HG03159 (cell line): ENCODE data around the gene OR52E6.

Experiments used
- ATAC-seq: cut with Tn5 transposase; IDR thresholded peaks from one replicate; pipeline ENCODE4 v1.9.1; 2021; ENCODE audit warnings: mild to moderate bottlenecking, moderate library complexity; ENCODE audit not compliant: unreplicated experiment

Gene OR52E6

GRCh38 chr11:5841797-5842196 lies at the start of gene OR52E6:
OR52E6 (minus strand) TSS chr11:5841897; CDS start chr11:5841897, 0 bp downstream.
- no peak for ATAC-seq

GRCh38 chr11:5891216-5891800 lies 49.6 kb upstream of the OR52E6 start:
- ATAC-seq, result no peak

DNA sequence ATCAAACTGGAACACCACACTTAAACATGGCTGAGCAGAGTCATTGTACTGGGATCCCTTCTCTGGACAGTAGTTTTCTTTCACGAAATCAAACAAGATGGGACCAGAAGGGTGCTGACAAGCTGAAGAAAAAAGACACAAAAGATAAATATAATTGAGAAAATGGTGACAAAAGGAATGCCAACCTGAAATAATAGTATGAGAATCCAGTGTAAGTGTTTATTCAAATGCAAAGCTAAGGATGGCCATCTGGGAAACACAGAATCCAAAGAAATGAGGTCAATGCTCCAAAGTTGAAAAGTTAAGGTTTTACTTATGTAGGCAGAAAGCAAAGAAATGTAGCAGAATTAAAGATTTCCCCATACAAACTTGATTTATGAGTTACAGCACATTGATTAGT lies 46.0 kb upstream of the OR52E6 start:
- no peak for ATAC-seq

DNA sequence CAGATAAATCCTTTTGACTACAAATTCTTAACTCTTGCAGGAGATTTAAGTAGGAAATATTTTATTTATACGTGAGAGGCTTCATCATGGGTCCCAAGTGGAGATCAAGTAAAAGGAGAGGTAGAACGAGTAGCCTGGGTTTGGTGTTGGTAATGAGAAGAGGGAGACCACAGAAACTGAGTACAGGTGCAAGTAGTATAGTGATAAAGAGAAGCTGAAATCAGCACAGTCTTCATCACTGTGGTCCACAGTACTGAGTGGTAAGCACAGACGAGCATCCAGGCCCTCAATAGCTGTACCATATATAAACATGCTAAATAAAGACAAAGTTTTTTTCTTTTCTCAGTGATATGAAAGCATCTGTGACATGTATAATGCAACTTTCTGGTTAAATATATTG lies 45.5 kb upstream of the OR52E6 start:
- ATAC-seq, result no peak

GRCh38 chr11:5881756-5882155 lies 40.1 kb upstream of the OR52E6 start:
- no peak for ATAC-seq

DNA sequence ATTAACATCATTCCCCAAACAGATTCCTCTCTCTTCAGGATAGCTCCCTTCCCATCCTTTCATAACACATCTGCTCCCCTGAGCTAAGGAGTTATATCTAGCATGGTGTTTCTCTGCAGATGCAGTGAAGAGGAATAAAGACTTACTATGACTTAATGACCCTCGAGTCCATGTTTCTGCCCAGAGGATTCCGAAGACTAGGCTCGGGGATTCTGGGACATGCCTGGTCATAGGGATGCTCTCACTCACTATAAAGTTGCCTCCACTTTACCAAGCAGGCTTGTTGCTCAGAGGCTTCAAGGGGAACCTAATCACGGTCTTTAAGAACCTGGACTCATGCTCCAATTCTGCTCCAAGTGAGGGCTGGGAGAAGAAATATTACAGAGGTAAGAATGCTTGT lies 38.6 kb upstream of the OR52E6 start, which contains the start of gene OR52E4:
Gene OR52E4 (plus strand): TSS at position 301 of the 400 bp plus-strand sequence. CDS start 3,664 bp downstream, outside the sequence.
- ATAC-seq, result no peak

- no peak for ATAC-seq
Measured at GRCh38 chr11:5878564-5878963, 36.9 kb upstream of the OR52E6 start.

DNA sequence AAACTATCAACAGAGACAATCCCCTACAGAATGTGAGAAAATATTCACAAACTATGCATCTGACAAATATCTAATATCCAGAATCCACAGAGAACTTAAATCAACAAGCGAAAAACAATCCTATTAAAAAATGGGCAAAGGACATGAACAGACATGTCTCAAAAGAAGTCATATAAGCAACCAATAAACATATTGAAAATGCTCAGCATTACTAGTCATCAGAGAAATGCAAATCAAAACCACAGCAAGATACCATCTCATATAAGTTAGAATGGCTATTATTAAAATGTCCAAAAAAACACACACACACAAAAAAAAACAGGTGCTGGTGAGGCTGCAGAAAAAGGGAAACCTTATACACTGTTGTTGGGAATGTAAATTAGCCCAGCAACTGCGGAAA lies 24.1 kb upstream of the OR52E6 start:
- ATAC-seq, result no peak

GRCh38 chr11:5857590-5857989 lies 15.9 kb upstream of the OR52E6 start, which contains the start of gene OR52E8:
OR52E8 (minus strand) TSS chr11:5857690; CDS start chr11:5857690, 0 bp downstream.
- ATAC-seq, result no peak

DNA sequence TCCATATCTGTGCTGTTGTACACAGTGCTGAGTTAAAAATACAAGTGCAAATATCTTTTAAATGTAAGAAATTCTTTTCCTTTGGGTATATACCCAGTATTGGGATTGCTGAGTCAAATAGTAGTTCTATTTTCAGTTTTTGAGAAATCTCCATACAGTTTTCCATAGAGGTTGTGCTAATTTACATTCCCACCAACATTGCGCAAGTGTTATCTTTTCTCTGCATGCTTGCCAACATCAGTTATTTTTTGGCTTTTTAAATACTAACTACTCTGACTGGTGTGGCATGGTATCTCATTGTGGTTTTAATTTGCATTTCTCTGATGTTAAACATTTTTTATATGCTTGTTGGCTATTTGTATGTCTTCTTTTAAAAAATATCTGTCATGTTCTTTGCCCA lies 9.3 kb upstream of the OR52E6 start:
- ATAC-seq, result no peak

DNA sequence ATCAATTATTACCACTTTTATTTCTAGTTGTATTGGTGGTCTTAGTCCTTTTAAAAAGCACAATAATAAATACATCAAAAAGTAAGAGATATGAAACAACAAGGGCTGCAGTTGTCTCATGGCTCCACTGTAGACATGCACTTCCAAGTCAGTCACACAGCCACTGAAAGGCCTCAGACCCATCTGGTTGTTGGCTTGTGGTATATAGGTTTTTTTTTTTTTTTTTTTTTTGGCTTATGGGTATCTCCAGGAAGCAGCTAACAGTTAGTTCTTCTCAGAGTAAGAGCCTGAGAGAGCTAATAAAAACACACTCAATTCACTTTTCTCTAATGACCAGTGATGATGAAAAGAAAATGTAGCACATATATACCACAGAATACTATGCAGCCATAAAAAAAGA lies 6.0 kb upstream of the OR52E6 start:
- ATAC-seq, result no peak

- no peak for ATAC-seq
Measured at GRCh38 chr11:5846701-5847100, 5.0 kb upstream of the OR52E6 start.

DNA sequence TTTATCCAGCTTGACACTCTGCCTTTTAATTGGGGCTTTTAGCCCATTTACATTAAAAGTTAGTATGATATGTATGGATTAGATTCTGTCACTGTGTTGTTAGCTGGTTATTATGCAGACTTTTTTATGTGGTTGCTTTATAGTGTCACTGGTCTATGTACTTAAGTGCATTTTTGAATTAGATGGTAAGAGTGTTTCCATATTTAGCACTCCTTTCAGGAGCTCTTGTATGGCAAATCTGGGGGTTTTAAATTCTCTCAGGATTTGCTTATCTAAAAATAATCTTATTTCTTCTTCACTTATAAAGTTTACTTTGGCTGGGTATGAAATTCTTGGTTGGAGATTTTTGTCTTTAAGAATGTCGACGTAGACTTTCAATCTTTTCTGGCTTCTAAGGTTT lies 4.0 kb downstream of the OR52E6 start:
- ATAC-seq, result no peak

DNA sequence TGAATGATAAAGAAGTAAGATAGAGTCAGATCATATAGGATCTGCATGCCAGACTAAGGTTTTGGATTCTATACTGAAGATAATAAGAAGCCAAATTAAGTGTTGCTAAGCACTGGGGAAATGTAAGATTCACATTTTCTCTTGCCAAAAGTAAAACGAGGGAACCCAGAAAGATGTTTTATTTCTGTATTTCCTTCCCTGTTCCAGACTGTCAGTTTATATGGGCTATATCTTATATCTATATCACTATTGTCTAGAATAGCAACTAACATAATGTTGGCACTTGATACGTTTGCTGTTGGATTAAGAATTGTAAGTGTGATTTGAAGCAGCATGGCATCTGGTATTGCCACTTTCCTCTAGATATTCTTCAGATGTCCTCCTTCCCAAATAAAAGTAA lies 8.3 kb downstream of the OR52E6 start:
- no peak for ATAC-seq

DNA sequence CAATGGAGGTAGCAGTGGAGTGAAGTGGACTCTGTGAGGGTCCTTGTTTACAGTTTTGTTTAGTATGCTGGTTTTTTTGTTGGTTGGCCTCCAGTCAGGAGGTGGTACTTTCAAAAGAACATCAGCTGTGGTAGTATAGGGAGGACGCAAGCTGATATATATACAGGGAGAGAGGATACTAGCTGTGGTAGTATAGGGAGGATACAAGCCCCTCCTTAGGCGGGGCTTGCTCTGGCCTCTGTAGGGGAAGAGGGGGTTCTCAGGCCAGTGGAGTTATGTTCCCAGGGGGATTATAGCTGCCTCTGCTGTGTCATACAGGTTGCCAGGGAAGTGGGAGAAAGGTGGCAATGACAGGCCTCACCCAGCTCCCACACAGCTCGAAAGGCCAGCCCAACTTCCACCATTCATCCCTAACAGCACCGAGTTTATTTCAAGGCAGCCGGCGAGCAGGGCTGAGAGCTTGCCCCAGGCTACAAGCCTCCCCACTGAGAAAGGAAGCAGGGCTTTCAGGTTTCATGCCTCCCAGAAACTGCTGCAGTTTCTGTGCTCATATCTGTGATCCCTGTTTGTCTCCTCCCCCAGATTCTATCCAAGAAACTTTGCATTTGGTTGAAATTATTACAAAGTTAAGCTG lies 10.4 kb downstream of the OR52E6 start:
- no peak for ATAC-seq

GRCh38 chr11:5818245-5818886 lies 23.3 kb downstream of the OR52E6 start:
- peak; percentile 45 for ATAC-seq

DNA sequence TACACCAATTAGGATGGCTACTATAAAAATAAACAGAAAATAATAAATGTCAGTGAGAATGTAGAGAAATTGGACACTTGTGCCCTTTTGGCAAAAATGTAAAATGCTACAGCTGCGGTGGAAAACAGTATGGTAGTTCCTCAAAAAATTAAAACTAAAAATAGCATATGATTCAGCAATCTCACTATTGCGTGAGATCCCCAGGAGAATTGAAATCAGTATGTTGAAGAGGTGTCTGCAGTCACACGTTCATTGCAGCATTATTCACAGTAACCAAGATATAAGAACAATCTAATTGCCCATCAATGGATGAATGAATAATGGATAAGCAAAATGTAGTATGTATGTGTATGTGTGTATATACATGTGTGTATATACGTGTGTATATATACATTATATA lies 26.2 kb downstream of the OR52E6 start:
- ATAC-seq, result peak; percentile 51

DNA sequence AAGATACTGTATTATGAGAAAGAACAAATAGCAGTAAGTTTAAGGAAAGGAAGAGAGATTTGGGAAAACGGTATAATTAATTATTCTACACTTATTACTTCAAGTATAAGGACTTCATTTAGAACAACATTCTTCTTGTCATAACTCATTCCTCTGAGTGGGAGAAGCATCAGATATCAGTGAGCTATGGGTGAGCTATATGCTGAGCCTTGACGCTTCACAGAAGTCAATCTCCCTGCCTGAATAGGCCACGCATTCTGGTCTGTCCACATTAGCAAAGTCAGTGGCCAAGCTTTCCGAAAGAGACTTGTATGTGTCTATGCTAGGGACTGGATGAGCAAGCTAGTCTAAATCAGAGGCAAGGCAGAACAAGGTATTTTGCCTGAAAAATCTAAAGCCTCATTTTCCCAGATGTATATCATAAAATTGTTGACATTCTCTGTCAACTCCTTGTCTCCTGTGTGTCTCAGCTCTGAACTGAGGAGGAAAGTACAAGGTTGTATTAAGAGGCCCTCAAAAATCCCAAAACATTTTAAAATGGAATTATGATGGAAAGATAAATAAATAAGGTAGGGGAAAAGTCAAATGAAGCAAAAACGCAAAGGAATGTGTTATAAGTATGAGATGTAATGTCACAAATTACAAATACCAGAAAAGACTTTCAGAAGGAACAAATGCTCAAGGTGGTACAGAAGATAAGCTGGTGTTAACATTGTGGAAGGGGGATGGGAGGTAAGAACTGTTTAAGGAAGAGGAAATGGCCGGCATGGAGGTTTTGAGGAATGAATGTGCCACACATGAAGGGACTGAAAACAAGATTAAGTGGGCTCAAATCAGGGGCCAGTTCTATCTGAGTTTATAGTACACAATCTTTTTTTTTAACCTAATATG lies 31.5 kb downstream of the OR52E6 start:
- ATAC-seq, result no peak

DNA sequence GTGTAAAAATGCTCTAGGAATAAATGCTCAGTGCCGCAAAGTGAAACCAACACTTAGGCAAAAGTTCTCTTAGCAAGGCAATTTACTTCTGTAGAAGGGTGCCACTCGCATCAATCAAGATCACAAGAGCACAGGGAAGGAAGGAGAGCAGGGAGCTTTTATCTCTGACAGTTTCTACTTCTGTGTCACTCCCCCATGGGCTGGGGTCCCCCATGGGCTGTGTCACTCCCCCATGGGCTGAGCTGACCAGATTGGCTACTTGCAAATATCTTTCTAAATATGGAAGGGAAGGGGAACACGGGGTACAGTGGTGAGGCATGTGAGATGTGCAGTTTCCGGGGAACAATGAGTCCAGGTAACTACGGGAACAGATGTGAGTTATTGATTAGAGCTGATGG lies 32.6 kb downstream of the OR52E6 start:
- ATAC-seq, result peak; percentile 33

DNA sequence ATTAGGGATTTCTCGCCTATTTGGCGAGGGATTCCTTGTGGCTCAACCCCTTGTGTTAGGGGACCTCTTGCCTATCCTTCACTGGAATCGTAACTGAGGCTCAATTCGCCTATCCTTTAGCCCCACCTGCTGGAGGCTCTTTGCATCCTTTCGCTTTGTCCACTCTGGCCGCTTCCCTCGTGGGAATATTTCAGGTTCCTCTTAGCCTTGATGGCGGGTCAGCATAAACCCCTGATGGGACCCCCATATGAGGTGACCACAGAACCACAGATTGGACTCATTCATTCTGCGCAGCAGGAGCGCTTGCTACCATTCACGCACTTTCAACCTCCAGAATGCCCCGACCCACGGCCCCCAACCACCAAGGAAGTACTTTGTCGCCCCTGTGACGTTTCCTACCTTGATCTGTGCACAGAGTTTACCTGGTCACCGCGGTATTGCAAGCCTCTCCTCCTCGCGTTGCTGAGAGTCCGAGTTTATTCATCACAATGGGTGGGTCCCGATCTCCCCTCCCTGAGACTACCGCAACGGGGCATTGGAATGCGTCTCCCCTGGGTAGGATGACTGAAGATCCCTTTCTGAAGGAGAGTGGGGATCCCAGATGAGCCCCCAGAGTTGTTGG lies 33.1 kb downstream of the OR52E6 start, which contains the start of gene OR52N2:
Gene OR52N2 (plus strand): TSS at position 425 of the 622 bp plus-strand sequence. CDS start 11,412 bp downstream, outside the sequence.
- ATAC-seq, result peak; percentile 90

DNA sequence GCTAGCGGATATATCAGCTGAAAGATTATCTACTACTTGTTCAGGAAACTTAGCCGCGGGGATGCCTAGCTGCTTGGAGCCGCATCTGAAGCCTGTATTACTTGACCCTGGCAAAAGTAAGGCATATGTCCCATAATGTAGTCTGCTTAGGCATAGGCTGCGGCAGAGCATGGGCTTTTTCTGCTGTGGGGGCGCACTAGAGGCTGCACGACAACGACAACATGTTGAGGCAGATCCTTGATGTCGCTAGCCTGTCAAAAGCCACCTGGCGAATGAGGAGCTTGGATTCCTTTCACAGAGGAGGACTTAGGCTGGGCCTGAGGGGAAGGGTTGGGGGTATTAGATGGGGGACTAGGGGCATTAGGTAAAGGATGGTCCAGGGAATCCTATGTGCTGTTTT lies 34.1 kb downstream of the OR52E6 start:
- no peak for ATAC-seq
